Osteoblast (primary cell): ENCODE results near the gene AHSP. TPM values are rescaled to one million over a fixed set of nuclear protein-coding genes. Genes with fewer than 3 reads are reported as not detected.

ENCODE experiments used
- DNase-seq: peaks from one replicate; pipeline ENCODE4 v3.0.0; 2011; ENCODE audit warnings: low spot score, mixed read lengths; ENCODE audit not compliant: insufficient read length; ENCODE audit errors: missing footprints
- H2AFZ ChIP-seq: 2 replicates; pipeline ENCODE4 v1.6.0; 2011; ENCODE audit warnings: mild to moderate bottlenecking, low read length
- H3K27ac ChIP-seq: 2 replicates; pipeline ENCODE4 v1.5.1; 2011; ENCODE audit warnings: mild to moderate bottlenecking, low read depth, low read length, moderate library complexity
- H3K27me3 ChIP-seq: 2 replicates; pipeline ENCODE4 v1.6.0; 2012; ENCODE audit warnings: mild to moderate bottlenecking, control low read depth, inconsistent platforms, low read length, moderate library complexity; ENCODE audit not compliant: insufficient read depth
- H3K36me3 ChIP-seq: 2 replicates; pipeline ENCODE4 v1.5.1; 2011; ENCODE audit warnings: mild to moderate bottlenecking, low read length, control low read depth, moderate library complexity; ENCODE audit not compliant: insufficient read depth
- H3K4me1 ChIP-seq: 2 replicates; pipeline ENCODE4 v1.5.1; 2011; ENCODE audit warnings: mild to moderate bottlenecking, low read length, control low read depth, moderate library complexity; ENCODE audit not compliant: insufficient read depth
- H3K4me2 ChIP-seq: 2 replicates; pipeline ENCODE4 v1.6.0; 2011; ENCODE audit warnings: mild to moderate bottlenecking, low read length; ENCODE audit not compliant: insufficient read depth
- H3K4me3 ChIP-seq: fragments of 200-600 bp; sonication (generic); 3 replicates; pipeline ENCODE4 v1.5.1; 2012; ENCODE audit warnings: mild to moderate bottlenecking, low read length, inconsistent platforms; ENCODE audit not compliant: insufficient read depth
- H3K79me2 ChIP-seq: 2 replicates; pipeline ENCODE4 v1.6.0; 2012; ENCODE audit warnings: mild to moderate bottlenecking, low read length, control low read depth, inconsistent platforms; ENCODE audit not compliant: insufficient read depth
- H3K9me3 ChIP-seq: 2 replicates; pipeline ENCODE4 v1.5.1; 2011; ENCODE audit warnings: low read depth, low read length, control low read depth
- H4K20me1 ChIP-seq: 2 replicates; pipeline ENCODE4 v1.6.0; 2012; ENCODE audit warnings: mild to moderate bottlenecking, low read length, control low read depth; ENCODE audit not compliant: insufficient read depth
- CTCF ChIP-seq: IDR thresholded peaks from 2 replicates; pipeline ENCODE4 v1.5.1; 2011; ENCODE audit warnings: mild to moderate bottlenecking, low read depth, low read length, moderate library complexity; ENCODE audit errors: extremely low read depth
- total RNA-seq: library from RNA; depleted of rRNA; stranded (reverse); fragments of >200 nt; gene quantifications from 2 replicates; pipeline ENCODE4 v1.2.3, GENCODE V29; 2012

Gene AHSP
- total RNA-seq, 1 donor, result not detected

- Histone ChIP-seq H4K20me1 (no peaks in the 10 kb centered on the region), H3K79me2 (peaks cover 30% of the 10 kb centered on the region), H2AFZ (peak overlapping the region; percentile 80), H3K27me3 (no peaks in the 10 kb centered on the region), H3K36me3 (peaks cover 18% of the 10 kb centered on the region), H3K4me3 (peak overlapping the region; percentile 92), H3K4me2 (peak overlapping the region; percentile 98), H3K27ac (peak overlapping the region; percentile 95), H3K4me1 (peaks cover 33% of the 10 kb centered on the region), H3K9me3 (no peaks in the 10 kb centered on the region)
- TF ChIP-seq CTCF, result no peak
- DNase-seq, result no peak
Measured at GRCh38 chr16:31507617-31507928, 20.1 kb upstream of the AHSP start.

GRCh38 chr16:31507929-31508705, 19.6 kb upstream of the AHSP start, which contains the start of gene RUSF1:
TSS of gene RUSF1 (minus strand) at chr16:31508391. CDS start at chr16:31508373, 18 bp downstream.
- DNase-seq, result peak; percentile 95

GRCh38 chr16:31508706-31509195, 18.9 kb upstream of the AHSP start:
- Histone ChIP-seq H3K27ac (peak overlapping the region; percentile 95), H3K36me3 (peaks cover 18% of the 10 kb centered on the region), H3K79me2 (peaks cover 30% of the 10 kb centered on the region), H3K27me3 (no peaks in the 10 kb centered on the region), H3K4me2 (peak overlapping the region; percentile 98), H4K20me1 (no peaks in the 10 kb centered on the region), H3K4me3 (peak overlapping the region; percentile 92), H3K9me3 (no peaks in the 10 kb centered on the region), H3K4me1 (peaks cover 31% of the 10 kb centered on the region), H2AFZ (peak overlapping the region; percentile 80)
- DNase-seq, result no peak
- no peak for TF ChIP-seq CTCF

More at GRCh38 chr16:31507929-31508705, 19.6 kb upstream of the AHSP start, which contains the start of gene RUSF1:
- Histone ChIP-seq H3K9me3 (no peaks in the 10 kb centered on the region), H3K79me2 (peaks cover 30% of the 10 kb centered on the region), H3K4me1 (peaks cover 32% of the 10 kb centered on the region), H2AFZ (peak within 1 kb of the TSS; percentile 80), H3K27me3 (no peaks in the 10 kb centered on the region), H3K27ac (peak within 1 kb of the TSS; percentile 95), H4K20me1 (no peaks in the 10 kb centered on the region), H3K4me2 (peak within 1 kb of the TSS; percentile 98), H3K4me3 (peak within 1 kb of the TSS; percentile 92), H3K36me3 (peaks cover 18% of the 10 kb centered on the region)
- TF ChIP-seq CTCF, result no peak

GRCh38 chr16:31513126-31513525, 14.6 kb upstream of the AHSP start:
- H3K79me2 ChIP-seq, result peaks cover 9% of the 10 kb centered on the region
- no peak for TF ChIP-seq CTCF
- no peaks in the 10 kb centered on the region for H3K36me3 ChIP-seq
- peak overlapping the region; percentile 6 for H3K4me2 ChIP-seq
- DNase-seq, result peak; percentile 83
- H3K4me3 ChIP-seq, result no peak overlapping the region
- H3K27me3 ChIP-seq, result no peaks in the 10 kb centered on the region
- no peaks in the 10 kb centered on the region for H3K9me3 ChIP-seq
- peaks cover 17% of the 10 kb centered on the region for H3K4me1 ChIP-seq
- H2AFZ ChIP-seq, result no peak overlapping the region
- H4K20me1 ChIP-seq, result no peaks in the 10 kb centered on the region
- H3K27ac ChIP-seq, result no peak overlapping the region
